H1 (cell line): ENCODE measurements around the gene MEF2C.

Source experiments
- KDM5A ChIP-seq: fragments of 200-600 bp; IDR thresholded peaks from 2 replicates; pipeline ENCODE4 v1.7.1; 2012; ENCODE audit warnings: mild to moderate bottlenecking, low read length, inconsistent platforms, mixed read lengths
- TF ChIP-seq, protein P1 (sequence below), 3 experiments: IDR thresholded peaks; 1 replicate in 2 of 3; 2 replicates in 1 of 3; pipeline versions ENCODE4 v1.5.1 to v1.6.1; 2011; ENCODE audit warnings: low read length in 3 of 3, mild to moderate bottlenecking in 3 of 3, inconsistent platforms in 2 of 3, low read depth in 1 of 3, moderate library complexity in 1 of 3; ENCODE audit not compliant: insufficient read depth in 1 of 3; ENCODE audit errors: control extremely low read depth in 1 of 3

DNA sequence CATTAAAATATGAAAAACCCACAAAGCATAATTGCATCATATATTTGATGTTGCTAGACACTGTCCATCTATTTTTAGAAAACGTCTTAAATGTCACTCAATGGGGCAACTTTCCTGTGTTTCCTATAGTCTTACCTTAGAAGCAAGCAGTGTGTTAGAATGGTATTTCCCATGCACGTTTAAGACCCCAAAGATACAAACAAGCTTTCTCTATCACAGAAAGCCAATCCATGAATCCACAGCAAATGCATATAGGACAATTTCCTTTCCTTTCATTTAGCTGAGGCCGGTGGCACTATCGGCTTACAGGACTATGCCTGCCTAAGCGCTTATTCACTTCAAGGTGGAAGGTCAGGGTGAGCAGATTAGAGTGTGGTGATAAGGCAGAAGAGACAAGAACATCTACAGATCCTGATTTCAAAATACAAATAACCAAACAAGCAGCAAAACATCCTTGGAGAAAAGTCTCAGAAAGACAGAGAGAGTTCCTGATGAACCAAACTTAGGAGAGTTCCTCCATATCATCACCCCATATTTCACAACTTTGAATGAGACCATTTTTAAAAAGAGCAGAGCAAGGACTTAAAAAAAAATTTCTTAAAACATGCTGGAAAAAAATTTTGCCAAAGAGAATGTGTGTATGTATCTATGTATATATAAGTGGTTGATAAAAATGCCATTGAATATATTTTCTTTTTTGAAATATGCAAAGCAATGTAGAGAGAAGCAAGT, 57.2 kb downstream of the MEF2C start:
- TF ChIP-seq, protein P1, sequence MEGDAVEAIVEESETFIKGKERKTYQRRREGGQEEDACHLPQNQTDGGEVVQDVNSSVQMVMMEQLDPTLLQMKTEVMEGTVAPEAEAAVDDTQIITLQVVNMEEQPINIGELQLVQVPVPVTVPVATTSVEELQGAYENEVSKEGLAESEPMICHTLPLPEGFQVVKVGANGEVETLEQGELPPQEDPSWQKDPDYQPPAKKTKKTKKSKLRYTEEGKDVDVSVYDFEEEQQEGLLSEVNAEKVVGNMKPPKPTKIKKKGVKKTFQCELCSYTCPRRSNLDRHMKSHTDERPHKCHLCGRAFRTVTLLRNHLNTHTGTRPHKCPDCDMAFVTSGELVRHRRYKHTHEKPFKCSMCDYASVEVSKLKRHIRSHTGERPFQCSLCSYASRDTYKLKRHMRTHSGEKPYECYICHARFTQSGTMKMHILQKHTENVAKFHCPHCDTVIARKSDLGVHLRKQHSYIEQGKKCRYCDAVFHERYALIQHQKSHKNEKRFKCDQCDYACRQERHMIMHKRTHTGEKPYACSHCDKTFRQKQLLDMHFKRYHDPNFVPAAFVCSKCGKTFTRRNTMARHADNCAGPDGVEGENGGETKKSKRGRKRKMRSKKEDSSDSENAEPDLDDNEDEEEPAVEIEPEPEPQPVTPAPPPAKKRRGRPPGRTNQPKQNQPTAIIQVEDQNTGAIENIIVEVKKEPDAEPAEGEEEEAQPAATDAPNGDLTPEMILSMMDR (IDR thresholded peaks at IDR 0.05; ENCODE audit: control extremely low read depth in 1 of 3, insufficient read depth in 1 of 3, low read depth in 1 of 3, low read length in 3 of 3), result no peak
- TF ChIP-seq KDM5A, result no peak
